GM10248 (cell line): ENCODE results near the gene VIPR2.

Experiments
- CTCF ChIA-PET: fragments of 300-600 bp; sonication (Branson Sonifier 250); formaldehyde crosslinking; extraction: SDS; loops from one replicate; lab custom pipeline; 2021; ENCODE audit warnings: antibody characterized with exemption; lab: Yijun Ruan, JAX
- POLR2A ChIA-PET: fragments of 350-650 bp; sonication (Branson Sonifier 250); formaldehyde crosslinking; extraction: SDS; loops from one replicate; lab custom pipeline; 2020; ENCODE audit warnings: antibody characterized with exemption; lab: Yijun Ruan, JAX
- DNase-seq: peaks from one replicate; pipeline ENCODE4 v3.0.0; 2012; ENCODE audit errors: extremely low spot score
- CTCF ChIP-seq: IDR thresholded peaks from 2 replicates; pipeline ENCODE4 v1.5.1; 2012; ENCODE audit warnings: mild to moderate bottlenecking, low read depth; ENCODE audit errors: extremely low read depth, missing control alignments, control extremely low read depth

VIPR2 gene

GRCh38 chr7:159118197-159118595 is 26.5 kb downstream of the VIPR2 start:
- TF ChIP-seq CTCF: no peak
- CTCF ChIA-PET: no interaction called here

GRCh38 chr7:159117366-159118196 is 27.1 kb downstream of the VIPR2 start:
- DNase-seq: no peak
- ChIA-PET CTCF (interaction anchor here (1.3 kb wide), 1 partner anchor 41 kb away, joined by 3 read pairs; no protein-coding TSS in a partner anchor), POLR2A (no interaction called here)
- TF ChIP-seq CTCF: no peak

More at GRCh38 chr7:159118197-159118595, 26.5 kb downstream of the VIPR2 start:
- POLR2A ChIA-PET: no interaction called here
- no peak for DNase-seq

- ChIA-PET POLR2A (no interaction called here), CTCF (interaction anchor here (1.3 kb wide), 1 partner anchor 40 kb away, joined by 3 read pairs; no protein-coding TSS in a partner anchor)
- DNase-seq: no peak
- TF ChIP-seq CTCF: no peak
These were observed 27.9 kb downstream of the VIPR2 start for GRCh38 chr7:159116581-159117339.

- no peak for DNase-seq
- TF ChIP-seq CTCF: no peak
- ChIA-PET CTCF (interaction anchor here (1.4 kb wide), 1 partner anchor 11 kb away, joined by 4 read pairs; no protein-coding TSS in a partner anchor), POLR2A (no interaction called here)
These were observed 28.8 kb downstream of the VIPR2 start for GRCh38 chr7:159115601-159116501.

- ChIA-PET CTCF (interaction anchor here (1.4 kb wide), 1 partner anchor 12 kb away, joined by 4 read pairs; no protein-coding TSS in a partner anchor), POLR2A (no interaction called here)
- no peak for TF ChIP-seq CTCF
- DNase-seq: no peak
These were observed 29.7 kb downstream of the VIPR2 start for GRCh38 chr7:159114981-159115380.

- no peak for DNase-seq
- ChIA-PET POLR2A (no interaction called here), CTCF (no interaction called here)
- TF ChIP-seq CTCF: no peak
These were observed 30.6 kb downstream of the VIPR2 start for GRCh38 chr7:159114096-159114495.
